Prostate gland (tissue), 2 donors: ENCODE results near the gene PPARA.
A peak's percentile ranks its signal among the peaks of the same experiment; 100 is the strongest.

ENCODE experiments used
- CTCF ChIP-seq, 4 experiments: fragments of 200-600 bp in 2 of 4; fragments of 450-650 bp in 2 of 4; sonication (generic) in 2 of 4; IDR thresholded peaks; 1 replicate in 3 of 4; 2 replicates in 1 of 4; pipeline ENCODE4 v1.5.1; 2016 to 2019; ENCODE audit warnings: antibody characterized with exemption in 4 of 4, mild to moderate bottlenecking in 2 of 4, moderate library complexity in 2 of 4
- POLR2AphosphoS5 ChIP-seq: sonication (generic); formaldehyde crosslinking; IDR thresholded peaks from one replicate; pipeline ENCODE4 v1.6.1; 2017; ENCODE audit warnings: antibody characterized with exemption

DNA sequence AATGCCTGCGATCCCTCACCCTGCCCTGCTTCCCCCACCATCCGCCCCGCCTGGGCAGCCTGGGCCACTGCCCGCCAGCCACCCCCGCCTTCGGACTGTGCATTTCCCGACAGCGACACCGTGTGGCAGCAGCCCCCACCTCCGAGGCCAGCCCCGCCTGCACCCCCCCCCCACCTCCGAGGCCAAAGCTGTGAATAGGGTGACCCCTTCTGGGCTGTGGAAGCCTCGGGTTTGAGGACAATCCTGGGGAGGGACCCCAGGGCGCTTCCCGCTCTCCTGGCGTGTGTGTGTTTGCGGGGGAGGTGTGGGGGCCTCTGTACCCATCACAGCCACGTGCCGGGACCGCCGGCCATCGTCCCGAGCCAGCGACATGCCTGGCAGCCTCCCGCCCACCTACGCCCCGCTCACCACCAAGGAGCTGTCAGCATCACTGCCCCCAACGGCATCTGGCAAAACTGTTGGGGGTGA, 33.8 kb upstream of the PPARA start:
- peak; percentile 80 to 98 (median 94) for TF ChIP-seq CTCF (IDR thresholded peaks at IDR 0.05)
- peak; percentile 41 for TF ChIP-seq POLR2AphosphoS5
